ENCODE data around the gene KLK2. TPM values are rescaled to one million over a fixed set of nuclear protein-coding genes. Genes with fewer than 3 reads are reported as not detected.

KLK2 gene
- total and polyA plus RNA-seq, 5 donors from 2014 or later: not detected

DNA sequence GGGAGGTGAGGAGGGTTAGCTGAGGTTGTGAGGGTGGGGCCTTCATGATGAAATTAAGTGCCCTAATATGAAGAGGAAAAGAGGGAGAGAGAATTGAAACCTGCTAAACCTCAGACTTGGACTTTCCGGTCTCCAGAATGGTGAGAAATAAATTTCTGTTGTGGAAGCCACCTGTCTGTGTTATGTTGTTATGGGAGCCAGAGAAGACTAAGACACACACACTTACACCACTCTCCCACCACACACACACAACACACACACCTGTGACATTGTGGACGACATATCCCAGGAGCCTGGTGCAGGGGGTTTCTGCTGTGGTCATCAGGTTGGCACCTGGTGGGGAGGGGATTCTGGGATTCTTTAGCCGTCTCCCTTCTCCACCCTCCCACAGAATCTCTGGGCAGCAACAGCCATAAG lies 24.0 kb downstream of the KLK2 start:
- H3K9me3 ChIP-seq (ENCODE audit: control insufficient read depth in 2 of 2, low read length in 2 of 2): peaks cover 0 to 12% of the 10 kb centered on the region in 2 experiments
- H3K36me3 ChIP-seq (ENCODE audit: control insufficient read depth, insufficient read depth, low read length): no peaks in the 10 kb centered on the region
- no peak for ATAC-seq (ENCODE audit: low read depth in 2 of 2)
- H3K4me1 Mint-ChIP-seq: no peaks in the 10 kb centered on the region
- H3K27ac ChIP-seq (ENCODE audit: insufficient read depth, low read length, poor library complexity, severe bottlenecking): no peak overlapping the region
- no peak for DNase-seq
- H3K36me3 Mint-ChIP-seq: no peaks in the 10 kb centered on the region
- no peak overlapping the region for H3K4me3 Mint-ChIP-seq
- H3K27ac Mint-ChIP-seq: no peak overlapping the region
- peaks cover 0 to 22% (median 0%) of the 10 kb centered on the region in 7 donors for H3K9me3 Mint-ChIP-seq
- no peak overlapping the region for H3K4me3 ChIP-seq (ENCODE audit: low read depth, low read length)
- H3K27me3 Mint-ChIP-seq: peaks cover 4% of the 10 kb centered on the region
- no peaks in the 10 kb centered on the region for H3K27me3 ChIP-seq (ENCODE audit: control insufficient read depth, insufficient read depth, low read length)
- no peaks in the 10 kb centered on the region for H3K4me1 ChIP-seq (ENCODE audit: control insufficient read depth, insufficient read depth, low read length, poor library complexity, severe bottlenecking)

DNA sequence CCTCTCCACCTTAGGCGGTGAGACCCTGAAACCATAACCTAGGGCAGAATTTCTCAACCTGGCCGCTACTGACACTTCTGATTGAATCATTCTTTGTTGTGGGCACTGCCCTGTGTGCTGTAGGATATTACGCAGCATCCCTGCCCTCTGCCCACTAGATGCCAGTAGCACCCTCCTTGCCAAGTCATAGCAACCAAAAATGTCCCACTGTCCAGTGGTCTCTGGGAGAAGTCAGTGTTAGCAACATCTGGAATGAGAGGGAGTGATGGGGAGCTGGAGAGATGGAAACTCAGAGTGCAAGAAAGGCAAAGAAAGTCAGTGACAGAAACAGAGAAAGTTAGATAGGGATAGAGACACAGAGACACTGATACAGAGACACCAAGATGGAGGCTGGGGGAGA lies 24.4 kb downstream of the KLK2 start:
- Mint-ChIP-seq H3K9me3 (peaks cover 0 to 22% (median 0%) of the 10 kb centered on the region in 7 donors), H3K36me3 (no peaks in the 10 kb centered on the region), H3K27me3 (peaks cover 7% of the 10 kb centered on the region), H3K27ac (peak overlapping the region in 1 of 3 donors; percentile 72), H3K4me3 (no peak overlapping the region), H3K4me1 (no peaks in the 10 kb centered on the region)
- H3K9me3 ChIP-seq (ENCODE audit: control insufficient read depth in 2 of 2, low read length in 2 of 2): peaks cover 0 to 12% of the 10 kb centered on the region in 2 experiments
- H3K4me1 ChIP-seq (ENCODE audit: control insufficient read depth, insufficient read depth, low read length, poor library complexity, severe bottlenecking): no peaks in the 10 kb centered on the region
- no peaks in the 10 kb centered on the region for H3K36me3 ChIP-seq (ENCODE audit: control insufficient read depth, insufficient read depth, low read length)
- no peak for DNase-seq
- ATAC-seq (ENCODE audit: low read depth in 2 of 2): no peak
- H3K27me3 ChIP-seq (ENCODE audit: control insufficient read depth, insufficient read depth, low read length): no peaks in the 10 kb centered on the region
- H3K4me3 ChIP-seq (ENCODE audit: low read depth, low read length): no peak overlapping the region
- no peak overlapping the region for H3K27ac ChIP-seq (ENCODE audit: insufficient read depth, low read length, poor library complexity, severe bottlenecking)

DNA sequence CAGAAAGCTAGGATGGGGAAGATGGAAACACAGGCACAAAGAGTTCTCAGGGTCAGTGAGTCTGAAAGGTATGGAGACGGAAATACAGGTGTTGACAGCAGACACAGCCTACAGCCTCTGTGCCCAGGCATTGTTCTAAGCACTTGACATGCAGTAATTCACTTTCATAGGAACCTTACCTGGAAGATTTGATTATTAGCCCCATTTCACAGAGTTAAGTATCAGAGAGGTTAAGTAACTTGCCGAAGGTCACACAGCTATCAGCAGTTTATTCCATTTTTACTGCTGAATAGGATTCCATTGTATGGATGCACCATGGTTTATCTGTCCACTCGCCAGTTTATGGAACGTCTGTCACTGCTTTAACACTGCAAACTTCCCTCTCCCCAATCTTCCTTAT lies 24.8 kb downstream of the KLK2 start:
- no peaks in the 10 kb centered on the region for H3K27me3 ChIP-seq (ENCODE audit: control insufficient read depth, insufficient read depth, low read length)

DNA sequence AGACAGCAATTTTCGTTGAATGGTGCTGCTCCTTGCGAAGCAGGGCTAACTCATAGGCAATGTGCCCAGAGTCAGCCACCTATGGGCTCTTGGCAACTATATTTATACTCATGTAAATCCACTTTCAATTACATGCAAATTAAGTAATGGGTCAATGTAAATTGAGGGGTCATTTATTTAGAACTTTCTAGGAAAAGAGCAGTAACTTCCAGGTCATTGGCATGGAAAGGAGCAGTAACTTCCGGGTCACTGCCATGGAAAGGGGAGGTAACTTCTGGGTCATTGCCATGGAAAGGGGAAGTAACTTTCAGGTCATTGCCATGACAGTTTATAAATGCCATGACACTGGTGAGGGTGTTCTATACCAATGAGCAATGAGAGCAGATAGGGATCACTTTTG lies 26.3 kb downstream of the KLK2 start:
- Mint-ChIP-seq H3K36me3 (no peaks in the 10 kb centered on the region), H3K27ac (no peak overlapping the region), H3K4me3 (no peak overlapping the region), H3K9me3 (peaks cover 0 to 13% (median 0%) of the 10 kb centered on the region in 7 donors), H3K27me3 (peaks cover 8% of the 10 kb centered on the region), H3K4me1 (no peaks in the 10 kb centered on the region)
- no peak for DNase-seq
- no peaks in the 10 kb centered on the region for H3K27me3 ChIP-seq (ENCODE audit: control insufficient read depth, insufficient read depth, low read length)
- no peak for ATAC-seq (ENCODE audit: low read depth in 2 of 2)
- no peaks in the 10 kb centered on the region for H3K4me1 ChIP-seq (ENCODE audit: control insufficient read depth, insufficient read depth, low read length, poor library complexity, severe bottlenecking)
- no peak overlapping the region for H3K4me3 ChIP-seq (ENCODE audit: low read depth, low read length)
- no peak overlapping the region for H3K27ac ChIP-seq (ENCODE audit: insufficient read depth, low read length, poor library complexity, severe bottlenecking)
- H3K36me3 ChIP-seq (ENCODE audit: control insufficient read depth, insufficient read depth, low read length): no peaks in the 10 kb centered on the region
- H3K9me3 ChIP-seq (ENCODE audit: control insufficient read depth in 2 of 2, low read length in 2 of 2): peaks cover 0 to 8% of the 10 kb centered on the region in 2 experiments

More for the DNA sequence above, 24.8 kb downstream of the KLK2 start:
- Mint-ChIP-seq H3K4me1 (no peaks in the 10 kb centered on the region), H3K9me3 (peaks cover 0 to 22% (median 0%) of the 10 kb centered on the region in 7 donors), H3K36me3 (no peaks in the 10 kb centered on the region), H3K27me3 (peaks cover 8% of the 10 kb centered on the region), H3K4me3 (no peak overlapping the region), H3K27ac (no peak overlapping the region)
- DNase-seq (no peak), ATAC-seq (ENCODE audit: low read depth in 2 of 2) (no peak)
- no peak overlapping the region for H3K4me3 ChIP-seq (ENCODE audit: low read depth, low read length)
- no peak overlapping the region for H3K27ac ChIP-seq (ENCODE audit: insufficient read depth, low read length, poor library complexity, severe bottlenecking)
- H3K36me3 ChIP-seq (ENCODE audit: control insufficient read depth, insufficient read depth, low read length): no peaks in the 10 kb centered on the region
- H3K4me1 ChIP-seq (ENCODE audit: control insufficient read depth, insufficient read depth, low read length, poor library complexity, severe bottlenecking): no peaks in the 10 kb centered on the region
- peaks cover 0 to 12% of the 10 kb centered on the region in 2 experiments for H3K9me3 ChIP-seq (ENCODE audit: control insufficient read depth in 2 of 2, low read length in 2 of 2)

DNA sequence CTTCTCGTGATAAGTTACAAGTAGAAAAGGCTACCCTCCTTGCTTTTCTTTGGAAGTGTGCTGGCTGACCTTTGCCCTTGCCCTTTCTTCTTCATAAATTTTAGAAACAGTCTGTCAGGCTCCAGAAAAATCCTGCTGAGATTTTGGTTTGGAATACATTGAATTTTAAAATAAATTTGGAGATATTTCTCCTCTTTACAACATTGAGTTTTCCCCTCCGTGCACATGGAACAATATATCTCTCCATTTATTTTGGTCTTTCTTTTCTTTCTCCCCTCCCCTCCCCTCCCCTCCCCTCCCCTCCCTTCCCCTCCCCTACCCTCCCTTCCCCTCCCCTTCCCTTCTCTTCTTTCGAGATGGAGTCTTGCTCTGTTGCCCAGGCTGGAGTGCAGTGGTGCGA lies 29.4 kb downstream of the KLK2 start:
- Histone ChIP-seq H3K4me3 (ENCODE audit: low read depth, low read length) (no peak overlapping the region), H3K9me3 (ENCODE audit: control insufficient read depth in 2 of 2, low read length in 2 of 2) (no peaks in the 10 kb centered on the region), H3K4me1 (ENCODE audit: control insufficient read depth, insufficient read depth, low read length, poor library complexity, severe bottlenecking) (no peaks in the 10 kb centered on the region), H3K27me3 (ENCODE audit: control insufficient read depth, insufficient read depth, low read length) (no peaks in the 10 kb centered on the region), H3K36me3 (ENCODE audit: control insufficient read depth, insufficient read depth, low read length) (no peaks in the 10 kb centered on the region), H3K27ac (ENCODE audit: insufficient read depth, low read length, poor library complexity, severe bottlenecking) (no peak overlapping the region)
- no peak overlapping the region for H3K4me3 Mint-ChIP-seq
- no peaks in the 10 kb centered on the region for H3K4me1 Mint-ChIP-seq
- no peak for DNase-seq
- no peaks in the 10 kb centered on the region for H3K36me3 Mint-ChIP-seq
- ATAC-seq (ENCODE audit: low read depth in 2 of 2): no peak
- H3K27ac Mint-ChIP-seq: no peak overlapping the region
- H3K9me3 Mint-ChIP-seq: no peaks in the 10 kb centered on the region
- H3K27me3 Mint-ChIP-seq: peaks cover 24% of the 10 kb centered on the region

DNA sequence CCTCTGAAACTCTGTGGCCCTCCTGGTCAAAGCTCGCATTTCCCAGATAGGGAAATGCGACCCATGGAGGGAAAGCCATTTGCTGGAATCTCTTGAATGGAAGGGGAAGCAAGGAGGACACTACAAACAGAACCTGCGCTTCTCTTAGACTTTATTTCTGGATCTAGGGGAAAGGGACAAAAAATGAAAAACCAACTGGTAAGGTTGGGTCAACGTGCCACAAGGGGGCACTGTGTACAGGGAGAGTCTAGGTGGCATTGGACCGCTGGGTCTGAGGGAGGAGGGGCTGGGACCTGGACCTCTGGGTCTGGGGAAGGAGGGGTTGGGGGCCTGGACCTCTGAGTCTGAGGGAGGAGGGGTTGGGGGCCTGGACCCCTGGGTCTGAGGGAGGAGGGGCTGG lies 33.0 kb downstream of the KLK2 start:
- Mint-ChIP-seq H3K27ac (no peak overlapping the region), H3K4me1 (peaks cover 0 to 19% (median under 1%) of the 10 kb centered on the region in 4 donors), H3K4me3 (no peak overlapping the region), H3K36me3 (no peaks in the 10 kb centered on the region), H3K27me3 (peaks cover 41% of the 10 kb centered on the region), H3K9me3 (peaks cover 0 to 1% (median 0%) of the 10 kb centered on the region in 7 donors)
- Histone ChIP-seq H3K4me1 (ENCODE audit: control insufficient read depth, insufficient read depth, low read length, poor library complexity, severe bottlenecking) (peaks cover 4% of the 10 kb centered on the region), H3K27me3 (ENCODE audit: control insufficient read depth, insufficient read depth, low read length) (peaks cover 9% of the 10 kb centered on the region), H3K4me3 (ENCODE audit: low read depth, low read length) (no peak overlapping the region), H3K36me3 (ENCODE audit: control insufficient read depth, insufficient read depth, low read length) (no peaks in the 10 kb centered on the region), H3K27ac (ENCODE audit: insufficient read depth, low read length, poor library complexity, severe bottlenecking) (no peak overlapping the region), H3K9me3 (ENCODE audit: control insufficient read depth in 2 of 2, low read length in 2 of 2) (no peaks in the 10 kb centered on the region)
- DNase-seq (peak in 1 of 3 donors; percentile 26), ATAC-seq (ENCODE audit: low read depth in 2 of 2) (no peak)

DNA sequence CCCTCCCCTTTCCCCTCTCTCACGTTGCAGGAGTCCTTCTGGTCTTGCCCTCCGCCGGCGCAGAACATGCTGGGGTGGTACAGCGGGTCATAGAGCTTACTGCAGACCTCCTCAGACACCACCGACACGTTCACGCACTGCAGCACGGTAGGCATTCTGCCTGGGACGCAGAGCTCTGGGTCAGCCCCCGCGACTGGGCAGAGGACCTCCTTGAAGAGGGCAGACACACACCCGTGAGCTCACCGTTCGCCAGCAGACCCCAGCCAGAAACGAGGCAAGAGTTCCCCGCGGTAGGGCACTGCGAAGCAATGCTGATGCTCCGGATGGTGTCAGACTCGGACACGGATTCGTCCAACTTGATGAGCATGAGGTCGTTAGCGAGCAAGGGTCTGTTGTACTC lies 35.1 kb downstream of the KLK2 start:
- H3K9me3 Mint-ChIP-seq: peaks cover 0 to 1% (median 0%) of the 10 kb centered on the region in 7 donors
- peaks cover 38% of the 10 kb centered on the region for H3K27me3 Mint-ChIP-seq
- H3K27me3 ChIP-seq (ENCODE audit: control insufficient read depth, insufficient read depth, low read length): peaks cover 14% of the 10 kb centered on the region

More for the DNA sequence above, 35.1 kb downstream of the KLK2 start:
- H3K4me3 Mint-ChIP-seq: peak overlapping the region in 1 of 4 donors; percentile 30
- H3K27ac ChIP-seq (ENCODE audit: insufficient read depth, low read length, poor library complexity, severe bottlenecking): no peak overlapping the region
- DNase-seq: no peak
- H3K36me3 Mint-ChIP-seq: no peaks in the 10 kb centered on the region
- no peak overlapping the region for H3K27ac Mint-ChIP-seq
- no peaks in the 10 kb centered on the region for H3K36me3 ChIP-seq (ENCODE audit: control insufficient read depth, insufficient read depth, low read length)
- peaks cover 4% of the 10 kb centered on the region for H3K4me1 ChIP-seq (ENCODE audit: control insufficient read depth, insufficient read depth, low read length, poor library complexity, severe bottlenecking)
- ATAC-seq (ENCODE audit: low read depth in 2 of 2): no peak
- no peak overlapping the region for H3K4me3 ChIP-seq (ENCODE audit: low read depth, low read length)
- H3K4me1 Mint-ChIP-seq: peaks cover 0 to 19% (median under 1%) of the 10 kb centered on the region in 4 donors
- H3K9me3 ChIP-seq (ENCODE audit: control insufficient read depth in 2 of 2, low read length in 2 of 2): no peaks in the 10 kb centered on the region
